ENCODE data around the gene UQCC2.

Gene UQCC2

GRCh38 chr6:33689879-33690278, 21.6 kb downstream of the UQCC2 start:
- Mint-ChIP-seq H3K4me1 (peaks cover 33% of the 10 kb centered on the region), H3K9me3 (no peaks in the 10 kb centered on the region), H3K27me3 (ENCODE audit: low read depth) (peaks cover 15% of the 10 kb centered on the region), H3K27ac (no peak overlapping the region), H3K4me3 (no peak overlapping the region), H3K36me3 (ENCODE audit: low read depth) (peaks cover 11% of the 10 kb centered on the region)
- TF ChIP-seq CTCF (IDR thresholded peaks at IDR 0.05; ENCODE audit: unreplicated experiment in 3 of 3), result no peak

- H3K27me3 Mint-ChIP-seq (ENCODE audit: low read depth), result peaks cover 15% of the 10 kb centered on the region
- TF ChIP-seq CTCF (IDR thresholded peaks at IDR 0.05; ENCODE audit: unreplicated experiment in 3 of 3), result no peak
- no peaks in the 10 kb centered on the region for H3K9me3 Mint-ChIP-seq
- peaks cover 25% of the 10 kb centered on the region for H3K4me1 Mint-ChIP-seq
- no peak overlapping the region for H3K27ac Mint-ChIP-seq
- peaks cover 10% of the 10 kb centered on the region for H3K36me3 Mint-ChIP-seq (ENCODE audit: low read depth)
- no peak overlapping the region for H3K4me3 Mint-ChIP-seq
Measured at GRCh38 chr6:33689148-33689494, 22.4 kb downstream of the UQCC2 start.

GRCh38 chr6:33688451-33689147, 22.9 kb downstream of the UQCC2 start:
- Mint-ChIP-seq H3K4me1 (peaks cover 20% of the 10 kb centered on the region), H3K27me3 (ENCODE audit: low read depth) (peaks cover 14% of the 10 kb centered on the region), H3K4me3 (no peak overlapping the region), H3K27ac (no peak overlapping the region), H3K9me3 (no peaks in the 10 kb centered on the region), H3K36me3 (ENCODE audit: low read depth) (peaks cover 8% of the 10 kb centered on the region)
- TF ChIP-seq CTCF (IDR thresholded peaks at IDR 0.05; ENCODE audit: unreplicated experiment in 3 of 3), result no peak

- H3K36me3 Mint-ChIP-seq (ENCODE audit: low read depth), result peaks cover 8% of the 10 kb centered on the region
- H3K4me3 Mint-ChIP-seq, result no peak overlapping the region
- H3K9me3 Mint-ChIP-seq, result no peaks in the 10 kb centered on the region
- no peak for TF ChIP-seq CTCF (IDR thresholded peaks at IDR 0.05; ENCODE audit: unreplicated experiment in 3 of 3)
- H3K27ac Mint-ChIP-seq, result no peak overlapping the region
- H3K27me3 Mint-ChIP-seq (ENCODE audit: low read depth), result peaks cover 11% of the 10 kb centered on the region
- H3K4me1 Mint-ChIP-seq, result peaks cover 14% of the 10 kb centered on the region
Measured at GRCh38 chr6:33688006-33688405, 23.5 kb downstream of the UQCC2 start.

- H3K27me3 Mint-ChIP-seq (ENCODE audit: low read depth), result peaks cover 15% of the 10 kb centered on the region
- H3K27ac Mint-ChIP-seq, result no peak overlapping the region
- H3K9me3 Mint-ChIP-seq, result no peaks in the 10 kb centered on the region
- TF ChIP-seq CTCF (IDR thresholded peaks at IDR 0.05; ENCODE audit: unreplicated experiment in 3 of 3), result no peak
- H3K4me1 Mint-ChIP-seq, result peaks cover 7% of the 10 kb centered on the region
- H3K36me3 Mint-ChIP-seq (ENCODE audit: low read depth), result peaks cover 3% of the 10 kb centered on the region
- no peak overlapping the region for H3K4me3 Mint-ChIP-seq
Measured at GRCh38 chr6:33686981-33687975, 24.2 kb downstream of the UQCC2 start.

All from nephron (organoid).